Uterus (tissue), 4 donors: ENCODE results near the gene ILK. TPM values are rescaled to one million over a fixed set of nuclear protein-coding genes. Genes with fewer than 3 reads are reported as not detected.

Experiments used
- DNase-seq, 2 donors: peaks; one replicate each; pipeline ENCODE4 v3.0.0-alpha.2; 2019 to 2020
- H3K27ac ChIP-seq, 2 donors: fragments of 200-600 bp; sonication (generic); 1 replicate in 1 of 2; 2 replicates in 1 of 2; pipeline ENCODE4 v1.5.1; 2016 to 2018
- H3K27me3 ChIP-seq, 2 donors: fragments of 200-600 bp; sonication (generic); one replicate each; pipeline ENCODE4 v1.5.1; 2018 to 2019; ENCODE audit warnings: control low read depth in 1 of 2
- H3K36me3 ChIP-seq, 2 donors: fragments of 200-600 bp; sonication (generic); one replicate each; pipeline ENCODE4 v1.5.1; 2019; ENCODE audit warnings: control low read depth in 1 of 2
- H3K4me1 ChIP-seq, 2 donors: fragments of 200-600 bp; sonication (generic); one replicate each; pipeline ENCODE4 v1.5.1; 2018 to 2019; ENCODE audit warnings: control low read depth in 1 of 2
- H3K4me3 ChIP-seq, 2 donors: fragments of 200-600 bp; sonication (generic); 1 replicate in 1 of 2; 2 replicates in 1 of 2; pipeline ENCODE4 v1.5.1; 2018 to 2019; ENCODE audit warnings: mild to moderate bottlenecking in 1 of 2
- H3K9me3 ChIP-seq, 2 donors: fragments of 200-600 bp; sonication (generic); one replicate each; pipeline ENCODE4 v1.5.1; 2019; ENCODE audit warnings: control low read depth in 1 of 2
- POLR2A ChIP-seq, 2 donors: fragments of 450-650 bp; IDR thresholded peaks; one replicate each; pipeline ENCODE4 v1.6.1; 2016; ENCODE audit warnings: antibody characterized with exemption in 2 of 2, mild to moderate bottlenecking in 1 of 2, moderate library complexity in 1 of 2
- intact Hi-C: fragments of 100-400 bp; cut with DNase I; formaldehyde crosslinking; loops from one replicate; pipeline ENCODE4 v1.15.1; 2023; ENCODE audit warnings: low total_unique reads
- total RNA-seq, 4 donors: library from RNA; depleted of rRNA in 3 of 4; stranded (reverse); fragments of >200 nt in 3 of 4; gene quantifications; one replicate each; pipeline versions ENCODE4 v1.1.0 to v1.2.4, GENCODE V29; 2014 to 2023
- TF ChIP-seq, protein P1 (sequence below), 4 experiments: fragments of 200-600 bp in 2 of 4; fragments of 450-650 bp in 2 of 4; sonication (generic) in 2 of 4; IDR thresholded peaks; one replicate each; pipeline ENCODE4 v1.5.1; 2016 to 2019; ENCODE audit warnings: antibody characterized with exemption in 4 of 4, mild to moderate bottlenecking in 2 of 4, moderate library complexity in 1 of 4
- donor health status: DM: yes; HTN: yes; CAD: no.

Gene ILK
- total RNA-seq, 4 donors from 2014 or later = 205 to 336 (median 279) TPM

DNA sequence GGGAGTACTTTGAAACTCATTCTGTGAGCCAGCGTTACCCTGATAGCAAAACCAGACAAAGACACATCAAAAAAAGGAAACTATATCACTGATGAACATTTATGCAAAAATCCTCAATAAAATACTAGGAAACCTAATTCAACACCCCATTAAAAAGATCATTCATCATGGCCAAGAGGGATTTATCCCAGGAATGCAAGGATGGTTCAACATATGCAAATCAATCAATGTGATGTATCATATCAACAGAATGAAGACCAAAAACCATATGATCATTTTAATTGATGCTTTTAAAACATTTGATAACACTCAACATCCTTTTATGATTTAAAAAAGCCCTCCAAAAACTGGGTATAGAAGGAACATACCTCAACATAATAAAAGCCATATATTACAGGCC lies 20.0 kb upstream of the ILK start:
- intact Hi-C loops = no loop called here
- DNase-seq = no peak
- H3K27ac ChIP-seq = no peak overlapping the region
- no peaks in the 10 kb centered on the region for H3K27me3 ChIP-seq
- H3K4me3 ChIP-seq = no peak overlapping the region
- TF ChIP-seq, protein P1, sequence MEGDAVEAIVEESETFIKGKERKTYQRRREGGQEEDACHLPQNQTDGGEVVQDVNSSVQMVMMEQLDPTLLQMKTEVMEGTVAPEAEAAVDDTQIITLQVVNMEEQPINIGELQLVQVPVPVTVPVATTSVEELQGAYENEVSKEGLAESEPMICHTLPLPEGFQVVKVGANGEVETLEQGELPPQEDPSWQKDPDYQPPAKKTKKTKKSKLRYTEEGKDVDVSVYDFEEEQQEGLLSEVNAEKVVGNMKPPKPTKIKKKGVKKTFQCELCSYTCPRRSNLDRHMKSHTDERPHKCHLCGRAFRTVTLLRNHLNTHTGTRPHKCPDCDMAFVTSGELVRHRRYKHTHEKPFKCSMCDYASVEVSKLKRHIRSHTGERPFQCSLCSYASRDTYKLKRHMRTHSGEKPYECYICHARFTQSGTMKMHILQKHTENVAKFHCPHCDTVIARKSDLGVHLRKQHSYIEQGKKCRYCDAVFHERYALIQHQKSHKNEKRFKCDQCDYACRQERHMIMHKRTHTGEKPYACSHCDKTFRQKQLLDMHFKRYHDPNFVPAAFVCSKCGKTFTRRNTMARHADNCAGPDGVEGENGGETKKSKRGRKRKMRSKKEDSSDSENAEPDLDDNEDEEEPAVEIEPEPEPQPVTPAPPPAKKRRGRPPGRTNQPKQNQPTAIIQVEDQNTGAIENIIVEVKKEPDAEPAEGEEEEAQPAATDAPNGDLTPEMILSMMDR (IDR thresholded peaks at IDR 0.05) = no peak
- TF ChIP-seq POLR2A (IDR thresholded peaks at IDR 0.05) = no peak
- H3K9me3 ChIP-seq = peaks cover 0 to 9% of the 10 kb centered on the region in 2 donors
- H3K4me1 ChIP-seq = no peaks in the 10 kb centered on the region
- no peaks in the 10 kb centered on the region for H3K36me3 ChIP-seq

DNA sequence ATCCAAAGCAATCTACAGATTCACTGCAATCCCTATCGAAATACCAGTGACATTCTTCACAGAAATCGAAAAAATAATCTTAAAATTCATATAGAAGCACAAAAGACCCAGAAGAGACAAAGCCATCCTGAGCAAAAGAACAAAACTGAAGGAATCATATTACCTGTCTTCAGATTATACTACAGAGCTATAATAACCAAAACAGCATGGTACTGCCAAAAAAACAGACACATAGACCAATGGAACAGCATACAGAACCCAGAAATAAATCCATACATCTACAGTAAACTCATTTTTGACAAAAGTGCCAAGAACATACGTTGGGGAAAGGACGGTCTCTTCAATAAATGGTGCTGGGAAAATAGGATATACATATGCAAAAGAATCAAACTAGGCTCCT lies 19.0 kb upstream of the ILK start:
- Histone ChIP-seq H3K9me3 (peaks cover 0 to 9% of the 10 kb centered on the region in 2 donors), H3K4me3 (no peak overlapping the region), H3K36me3 (no peaks in the 10 kb centered on the region), H3K27ac (no peak overlapping the region), H3K27me3 (no peaks in the 10 kb centered on the region), H3K4me1 (no peaks in the 10 kb centered on the region)
- intact Hi-C loops = no loop called here
- TF ChIP-seq, protein P1 (IDR thresholded peaks at IDR 0.05) = no peak
- TF ChIP-seq POLR2A (IDR thresholded peaks at IDR 0.05) = no peak
- DNase-seq = no peak

DNA sequence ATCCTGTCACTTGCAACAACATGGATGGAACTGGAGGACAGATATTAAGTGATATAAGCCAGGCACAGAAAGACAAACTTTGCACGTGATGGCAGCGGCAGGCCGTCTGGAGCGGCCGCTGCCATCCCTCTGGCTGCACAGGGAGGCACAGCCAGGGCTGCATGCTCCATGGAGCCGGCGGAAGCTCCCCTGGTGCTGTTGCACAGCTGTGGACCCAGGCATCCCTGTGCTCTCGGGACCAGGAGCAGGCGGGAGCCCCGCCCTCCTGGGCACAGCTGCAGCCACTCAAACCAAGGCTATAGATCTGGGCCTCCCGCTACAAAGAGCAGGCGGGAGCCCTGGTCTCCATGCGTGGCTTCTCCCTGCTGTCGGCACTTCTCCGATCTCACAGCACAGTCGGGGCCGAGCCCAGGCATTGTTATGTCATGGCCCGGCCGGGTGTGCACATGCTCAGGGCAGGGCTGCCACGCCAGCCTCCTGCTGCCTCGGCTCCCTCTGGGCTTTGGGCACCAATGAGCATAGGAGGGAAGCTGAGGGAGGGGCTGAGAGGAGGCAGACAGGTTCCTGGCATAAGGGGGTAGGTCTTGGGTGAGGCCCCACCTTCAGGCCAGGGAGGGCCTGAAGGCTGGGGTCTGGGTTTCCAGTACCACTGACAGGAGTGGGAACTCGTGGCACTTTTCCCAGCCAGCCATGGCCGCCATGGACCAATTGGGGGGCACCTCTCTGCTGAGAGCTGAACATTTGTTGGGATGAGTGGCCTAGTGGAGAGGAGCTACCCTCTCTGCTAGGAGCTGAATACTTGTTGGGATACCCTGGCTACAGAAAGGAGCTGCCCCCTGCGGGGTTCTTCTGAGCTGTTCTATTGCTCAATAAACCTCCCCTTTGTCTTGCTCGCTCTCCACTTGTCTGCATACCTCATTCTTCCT lies 16.9 kb upstream of the ILK start:
- peak in 1 of 2 donors; percentile 8 for DNase-seq
- Histone ChIP-seq H3K9me3 (peaks cover 0 to 9% of the 10 kb centered on the region in 2 donors), H3K36me3 (no peaks in the 10 kb centered on the region), H3K27me3 (no peaks in the 10 kb centered on the region), H3K27ac (no peak overlapping the region), H3K4me3 (no peak overlapping the region), H3K4me1 (no peaks in the 10 kb centered on the region)
- intact Hi-C loops = no loop called here
- no peak for TF ChIP-seq POLR2A (IDR thresholded peaks at IDR 0.05)
- TF ChIP-seq, protein P1 (IDR thresholded peaks at IDR 0.05) = no peak

DNA sequence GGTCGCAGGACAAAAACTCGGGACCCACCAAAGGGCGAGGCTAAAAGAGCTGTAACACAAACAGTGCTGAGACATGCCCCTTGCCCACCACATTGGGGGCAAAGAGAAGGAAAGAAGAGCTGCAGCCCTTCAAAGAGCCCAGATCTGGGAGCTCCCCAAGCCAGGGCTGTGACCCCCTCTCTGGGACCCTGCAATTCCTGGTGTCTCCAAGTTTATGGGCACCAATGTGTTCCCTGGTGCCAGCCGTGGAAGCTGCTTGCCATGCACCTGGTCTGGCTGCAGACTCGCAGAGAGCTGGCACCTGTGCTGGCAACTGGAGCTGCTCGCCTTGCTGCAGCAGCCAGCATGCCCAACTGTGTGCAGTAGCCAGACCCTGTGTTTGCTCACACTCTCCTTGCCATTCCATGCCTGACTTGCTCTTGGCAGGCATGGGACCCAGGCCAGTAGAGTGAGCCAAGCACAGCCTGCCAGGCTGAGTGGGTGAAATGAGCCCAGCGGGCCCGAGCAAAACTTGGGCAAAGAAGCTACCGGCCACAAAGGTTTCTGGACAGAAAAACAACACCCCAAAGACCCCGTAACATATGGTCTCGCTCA lies 16.1 kb upstream of the ILK start:
- H3K27ac ChIP-seq = no peak overlapping the region
- no peak overlapping the region for H3K4me3 ChIP-seq
- TF ChIP-seq, protein P1 (IDR thresholded peaks at IDR 0.05) = no peak
- no peak for TF ChIP-seq POLR2A (IDR thresholded peaks at IDR 0.05)
- peak in 1 of 2 donors; percentile 4 for DNase-seq
- H3K4me1 ChIP-seq = no peaks in the 10 kb centered on the region
- H3K9me3 ChIP-seq = peaks cover 0 to 9% of the 10 kb centered on the region in 2 donors
- H3K36me3 ChIP-seq = no peaks in the 10 kb centered on the region
- H3K27me3 ChIP-seq = no peaks in the 10 kb centered on the region
- intact Hi-C loops = no loop called here

DNA sequence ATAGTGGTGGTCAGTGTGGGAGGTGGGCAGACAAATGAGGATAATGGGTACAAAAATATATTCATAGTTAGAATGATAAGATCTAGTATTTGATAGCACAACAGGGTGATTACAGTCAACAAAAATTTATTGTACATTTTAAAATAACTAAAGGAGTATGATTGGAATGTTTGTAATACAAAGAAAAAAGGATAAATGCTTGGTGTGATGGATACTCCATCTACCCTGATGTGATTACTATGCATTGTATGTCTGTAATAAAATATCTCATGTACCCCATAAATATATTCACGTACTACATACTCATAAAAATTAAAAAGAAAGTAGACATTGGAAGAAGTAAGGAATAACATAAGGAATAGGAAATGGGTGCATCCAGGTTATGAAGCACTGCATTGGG lies 15.6 kb upstream of the ILK start:
- H3K27me3 ChIP-seq = no peaks in the 10 kb centered on the region
- H3K4me1 ChIP-seq = no peaks in the 10 kb centered on the region
- TF ChIP-seq, protein P1 (IDR thresholded peaks at IDR 0.05) = no peak
- TF ChIP-seq POLR2A (IDR thresholded peaks at IDR 0.05) = no peak
- no peak overlapping the region for H3K4me3 ChIP-seq
- H3K27ac ChIP-seq = no peak overlapping the region
- intact Hi-C loops = no loop called here
- no peak for DNase-seq
- H3K9me3 ChIP-seq = peaks cover 0 to 9% of the 10 kb centered on the region in 2 donors
- H3K36me3 ChIP-seq = no peaks in the 10 kb centered on the region
